DND-41 (cell line): ENCODE data around the gene DBX1.

Experiments
- ATAC-seq: fragments of 200-7000 bp; cut with Tn5 transposase; 3 replicates; pipeline ENCODE4 v1.9.1; 2021; ENCODE audit warnings: low read depth; ENCODE audit not compliant: insufficient read depth
- DNase-seq: peaks from one replicate; pipeline ENCODE4 v3.0.0-alpha.2; 2020
- H2AFZ ChIP-seq: 2 replicates; pipeline ENCODE4 v1.6.0; 2012; ENCODE audit warnings: low read depth, low read length
- H3K27ac ChIP-seq: 2 replicates; pipeline ENCODE4 v1.5.1; 2012; ENCODE audit warnings: low read length, inconsistent platforms
- H3K27me3 ChIP-seq: fragments of 200-600 bp; sonication (generic); 2 replicates; pipeline ENCODE4 v1.6.0; 2012; ENCODE audit warnings: low read length, mild to moderate bottlenecking, inconsistent platforms; ENCODE audit not compliant: insufficient read depth, poor library complexity
- H3K36me3 ChIP-seq: 2 replicates; pipeline ENCODE4 v1.5.1; 2012; ENCODE audit warnings: low read length, inconsistent platforms; ENCODE audit not compliant: insufficient read depth
- H3K4me1 ChIP-seq: 2 replicates; pipeline ENCODE4 v1.5.1; 2012; ENCODE audit warnings: mild to moderate bottlenecking, low read length; ENCODE audit not compliant: insufficient read depth
- H3K4me2 ChIP-seq: 2 replicates; pipeline ENCODE4 v1.6.0; 2012; ENCODE audit warnings: mild to moderate bottlenecking, moderate library complexity, low read length, inconsistent platforms; ENCODE audit not compliant: insufficient read depth
- H3K4me3 ChIP-seq, 2 experiments: fragments of 200-600 bp in 1 of 2; shearing (Covaris generic) in 1 of 2; 2 replicates each; pipeline ENCODE4 v1.5.1; 2012 to 2016; ENCODE audit warnings: inconsistent platforms in 2 of 2, low read length in 2 of 2, mild to moderate bottlenecking in 2 of 2, low read depth in 1 of 2, moderate library complexity in 1 of 2
- H3K79me2 ChIP-seq: 2 replicates; pipeline ENCODE4 v1.6.0; 2012; ENCODE audit warnings: low read length, inconsistent platforms; ENCODE audit not compliant: insufficient read depth
- H3K9ac ChIP-seq: 2 replicates; pipeline ENCODE4 v1.6.0; 2012; ENCODE audit warnings: low read depth, mild to moderate bottlenecking, inconsistent platforms, low read length, moderate library complexity
- H3K9me3 ChIP-seq: 2 replicates; pipeline ENCODE4 v1.5.1; 2012; ENCODE audit warnings: low read length, moderate library complexity, mild to moderate bottlenecking, inconsistent platforms; ENCODE audit not compliant: insufficient read depth, severe bottlenecking
- H4K20me1 ChIP-seq: 2 replicates; pipeline ENCODE4 v1.6.0; 2012; ENCODE audit warnings: low read length; ENCODE audit not compliant: insufficient read depth
- EZH2 ChIP-seq: IDR thresholded peaks from 3 replicates; pipeline ENCODE4 v1.6.1; 2012; ENCODE audit warnings: borderline replicate concordance, low read depth, mild to moderate bottlenecking, moderate library complexity, low read length, inconsistent platforms; ENCODE audit not compliant: severe bottlenecking
- TF ChIP-seq, protein P1 (sequence below): IDR thresholded peaks from 2 replicates; pipeline ENCODE4 v1.5.1; 2012; ENCODE audit warnings: borderline replicate concordance, low read length, moderate library complexity, mild to moderate bottlenecking; ENCODE audit not compliant: poor library complexity, severe bottlenecking; ENCODE audit errors: extremely low read depth

The DBX1 gene

DNA sequence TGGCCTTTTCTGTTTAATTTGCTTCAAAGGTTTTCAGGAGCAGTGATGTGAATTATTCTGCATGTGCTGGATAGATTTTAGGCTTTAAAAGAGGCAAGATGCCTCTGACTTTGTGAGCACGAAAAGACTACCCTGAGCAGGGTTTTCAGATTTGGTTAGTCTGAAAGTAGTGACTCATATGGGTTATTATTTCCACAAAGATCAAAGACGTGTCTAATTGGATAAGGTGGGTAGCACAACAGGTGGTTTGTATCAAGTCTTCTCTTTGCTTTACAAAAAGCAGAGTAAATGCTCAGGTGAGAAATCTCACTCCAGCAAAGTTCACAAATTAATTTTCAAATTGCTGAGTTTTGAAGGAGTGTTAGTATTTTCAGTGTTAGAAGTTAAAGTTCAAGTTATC is 37.6 kb upstream of the DBX1 start:
- DNase-seq: no peak
- H3K36me3 ChIP-seq: no peaks in the 10 kb centered on the region
- no peak overlapping the region for H3K4me2 ChIP-seq
- no peaks in the 10 kb centered on the region for H3K4me1 ChIP-seq
- ATAC-seq: no peak
- no peak overlapping the region for H3K4me3 ChIP-seq
- H3K27me3 ChIP-seq: peaks cover 17% of the 10 kb centered on the region
- no peaks in the 10 kb centered on the region for H3K79me2 ChIP-seq
- TF ChIP-seq EZH2: no peak
- TF ChIP-seq, protein P1, sequence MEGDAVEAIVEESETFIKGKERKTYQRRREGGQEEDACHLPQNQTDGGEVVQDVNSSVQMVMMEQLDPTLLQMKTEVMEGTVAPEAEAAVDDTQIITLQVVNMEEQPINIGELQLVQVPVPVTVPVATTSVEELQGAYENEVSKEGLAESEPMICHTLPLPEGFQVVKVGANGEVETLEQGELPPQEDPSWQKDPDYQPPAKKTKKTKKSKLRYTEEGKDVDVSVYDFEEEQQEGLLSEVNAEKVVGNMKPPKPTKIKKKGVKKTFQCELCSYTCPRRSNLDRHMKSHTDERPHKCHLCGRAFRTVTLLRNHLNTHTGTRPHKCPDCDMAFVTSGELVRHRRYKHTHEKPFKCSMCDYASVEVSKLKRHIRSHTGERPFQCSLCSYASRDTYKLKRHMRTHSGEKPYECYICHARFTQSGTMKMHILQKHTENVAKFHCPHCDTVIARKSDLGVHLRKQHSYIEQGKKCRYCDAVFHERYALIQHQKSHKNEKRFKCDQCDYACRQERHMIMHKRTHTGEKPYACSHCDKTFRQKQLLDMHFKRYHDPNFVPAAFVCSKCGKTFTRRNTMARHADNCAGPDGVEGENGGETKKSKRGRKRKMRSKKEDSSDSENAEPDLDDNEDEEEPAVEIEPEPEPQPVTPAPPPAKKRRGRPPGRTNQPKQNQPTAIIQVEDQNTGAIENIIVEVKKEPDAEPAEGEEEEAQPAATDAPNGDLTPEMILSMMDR: no peak
- no peak overlapping the region for H3K27ac ChIP-seq
- no peak overlapping the region for H2AFZ ChIP-seq
- no peaks in the 10 kb centered on the region for H3K9me3 ChIP-seq
- no peaks in the 10 kb centered on the region for H4K20me1 ChIP-seq
- H3K9ac ChIP-seq: no peak overlapping the region

- no peaks in the 10 kb centered on the region for H3K79me2 ChIP-seq
- no peak overlapping the region for H3K4me2 ChIP-seq
- H3K4me3 ChIP-seq: no peak overlapping the region
- H2AFZ ChIP-seq: no peak overlapping the region
- H3K27ac ChIP-seq: no peak overlapping the region
- no peak for ATAC-seq
- no peaks in the 10 kb centered on the region for H3K9me3 ChIP-seq
- H3K4me1 ChIP-seq: no peaks in the 10 kb centered on the region
- H3K36me3 ChIP-seq: no peaks in the 10 kb centered on the region
- TF ChIP-seq EZH2: no peak
- TF ChIP-seq, protein P1: no peak
- no peak for DNase-seq
- H4K20me1 ChIP-seq: no peaks in the 10 kb centered on the region
- H3K9ac ChIP-seq: no peak overlapping the region
- peaks cover 14% of the 10 kb centered on the region for H3K27me3 ChIP-seq
Measured at GRCh38 chr11:20194470-20194869, 34.2 kb upstream of the DBX1 start.

DNA sequence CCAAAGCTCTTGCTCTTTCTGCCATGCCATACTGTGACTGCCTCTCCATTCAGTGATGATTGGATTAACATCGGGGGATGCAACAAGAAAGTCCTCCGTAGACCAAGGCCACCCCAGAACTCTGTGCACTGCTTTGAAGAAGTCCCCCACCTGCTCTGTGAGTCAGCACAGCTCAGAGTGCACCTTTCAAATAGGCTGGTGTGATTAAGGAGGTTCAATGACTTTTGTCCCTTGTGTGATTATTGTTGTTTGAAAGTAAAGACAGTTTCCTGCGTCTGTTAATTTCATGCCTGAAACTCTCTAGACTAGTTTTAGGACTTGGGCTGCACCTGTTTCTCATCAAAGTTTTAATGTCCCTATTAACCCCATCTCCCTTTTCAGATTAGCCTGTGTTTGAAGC is 33.0 kb upstream of the DBX1 start:
- no peaks in the 10 kb centered on the region for H3K79me2 ChIP-seq
- H3K27ac ChIP-seq: no peak overlapping the region
- H3K4me2 ChIP-seq: no peak overlapping the region
- DNase-seq: no peak
- H3K9ac ChIP-seq: no peak overlapping the region
- H2AFZ ChIP-seq: no peak overlapping the region
- ATAC-seq: no peak
- no peaks in the 10 kb centered on the region for H4K20me1 ChIP-seq
- peaks cover 11% of the 10 kb centered on the region for H3K27me3 ChIP-seq
- H3K36me3 ChIP-seq: no peaks in the 10 kb centered on the region
- no peaks in the 10 kb centered on the region for H3K4me1 ChIP-seq
- no peak for TF ChIP-seq EZH2
- TF ChIP-seq, protein P1: no peak
- H3K9me3 ChIP-seq: no peaks in the 10 kb centered on the region
- H3K4me3 ChIP-seq: no peak overlapping the region

DNA sequence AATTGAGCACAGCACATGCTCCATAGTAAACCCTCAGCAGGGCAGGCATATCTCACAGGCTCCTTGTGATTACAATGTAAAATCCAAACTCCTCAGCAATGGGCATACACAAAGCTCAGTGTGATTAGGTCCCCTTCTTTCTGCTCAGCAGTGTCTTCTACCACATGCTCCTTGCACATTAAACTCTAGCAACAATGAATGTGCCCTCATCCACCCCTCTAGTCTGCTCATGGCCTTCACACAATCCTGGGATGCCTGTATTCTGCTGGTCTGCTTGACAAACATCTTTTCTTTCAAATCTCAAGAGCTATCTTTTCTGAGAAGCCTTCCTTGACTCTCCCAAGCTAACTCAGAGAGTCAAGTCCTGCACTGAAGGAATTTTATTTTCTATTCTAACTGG is 32.4 kb upstream of the DBX1 start:
- H4K20me1 ChIP-seq: no peaks in the 10 kb centered on the region
- H3K79me2 ChIP-seq: no peaks in the 10 kb centered on the region
- no peak overlapping the region for H3K4me2 ChIP-seq
- no peak overlapping the region for H3K4me3 ChIP-seq
- TF ChIP-seq EZH2: no peak
- TF ChIP-seq, protein P1: no peak
- no peak overlapping the region for H2AFZ ChIP-seq
- H3K9me3 ChIP-seq: no peaks in the 10 kb centered on the region
- no peaks in the 10 kb centered on the region for H3K4me1 ChIP-seq
- peaks cover 9% of the 10 kb centered on the region for H3K27me3 ChIP-seq
- H3K27ac ChIP-seq: no peak overlapping the region
- DNase-seq (no peak), ATAC-seq (no peak)
- H3K36me3 ChIP-seq: no peaks in the 10 kb centered on the region
- H3K9ac ChIP-seq: no peak overlapping the region
